ENCODE data around the gene GTF3C1.

- TF ChIP-seq POLR2A (IDR thresholded peaks at IDR 0.05) = no peak
- TF ChIP-seq, protein P1, sequence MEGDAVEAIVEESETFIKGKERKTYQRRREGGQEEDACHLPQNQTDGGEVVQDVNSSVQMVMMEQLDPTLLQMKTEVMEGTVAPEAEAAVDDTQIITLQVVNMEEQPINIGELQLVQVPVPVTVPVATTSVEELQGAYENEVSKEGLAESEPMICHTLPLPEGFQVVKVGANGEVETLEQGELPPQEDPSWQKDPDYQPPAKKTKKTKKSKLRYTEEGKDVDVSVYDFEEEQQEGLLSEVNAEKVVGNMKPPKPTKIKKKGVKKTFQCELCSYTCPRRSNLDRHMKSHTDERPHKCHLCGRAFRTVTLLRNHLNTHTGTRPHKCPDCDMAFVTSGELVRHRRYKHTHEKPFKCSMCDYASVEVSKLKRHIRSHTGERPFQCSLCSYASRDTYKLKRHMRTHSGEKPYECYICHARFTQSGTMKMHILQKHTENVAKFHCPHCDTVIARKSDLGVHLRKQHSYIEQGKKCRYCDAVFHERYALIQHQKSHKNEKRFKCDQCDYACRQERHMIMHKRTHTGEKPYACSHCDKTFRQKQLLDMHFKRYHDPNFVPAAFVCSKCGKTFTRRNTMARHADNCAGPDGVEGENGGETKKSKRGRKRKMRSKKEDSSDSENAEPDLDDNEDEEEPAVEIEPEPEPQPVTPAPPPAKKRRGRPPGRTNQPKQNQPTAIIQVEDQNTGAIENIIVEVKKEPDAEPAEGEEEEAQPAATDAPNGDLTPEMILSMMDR (IDR thresholded peaks at IDR 0.05) = no peak
These were observed 69.0 kb downstream of the GTF3C1 start for GRCh38 chr16:27480761-27481160.
